Breast epithelium (tissue), 3 donors: ENCODE measurements around the gene SLC6A12.
A peak's percentile ranks its signal among the peaks of the same experiment; 100 is the strongest.

Experiments
- CTCF ChIP-seq, 3 donors: fragments of 450-650 bp; IDR thresholded peaks; one replicate each; pipeline ENCODE4 v1.5.1; 2016 to 2017; ENCODE audit warnings: antibody characterized with exemption in 3 of 3, mild to moderate bottlenecking in 3 of 3, moderate library complexity in 3 of 3
- POLR2A ChIP-seq: fragments of 450-650 bp; IDR thresholded peaks from one replicate; pipeline ENCODE4 v1.6.1; 2016; ENCODE audit warnings: antibody characterized with exemption, mild to moderate bottlenecking, moderate library complexity

- TF ChIP-seq CTCF (IDR thresholded peaks at IDR 0.05) = peak in 2 of 3 donors; percentile 46 to 53
- TF ChIP-seq POLR2A = no peak
Observed at GRCh38 chr12:219891-220352, 6.0 kb upstream of the SLC6A12 start.
